Keratinocyte (primary cell): Measurements from ENCODE around the gene EPHA1.

ENCODE experiments used
- CTCF ChIP-seq, 3 experiments: IDR thresholded peaks in 1 of 3; conservative IDR thresholded peaks in 1 of 3; optimal IDR thresholded peaks in 1 of 3; 2 replicates in 2 of 3; 3 replicates in 1 of 3; pipeline versions ENCODE3 to v1.5.1; 2011; ENCODE audit warnings: low read length in 3 of 3, mild to moderate bottlenecking in 3 of 3, moderate library complexity in 2 of 3, control low read depth in 1 of 3, inconsistent platforms in 1 of 3; ENCODE audit not compliant: insufficient read depth in 2 of 3; ENCODE audit errors: extremely low read depth in 1 of 3
- EZH2 ChIP-seq: IDR thresholded peaks from one replicate; pipeline ENCODE4 v1.6.1; 2012; ENCODE audit warnings: inconsistent platforms, mild to moderate bottlenecking, low read length, moderate library complexity

DNA sequence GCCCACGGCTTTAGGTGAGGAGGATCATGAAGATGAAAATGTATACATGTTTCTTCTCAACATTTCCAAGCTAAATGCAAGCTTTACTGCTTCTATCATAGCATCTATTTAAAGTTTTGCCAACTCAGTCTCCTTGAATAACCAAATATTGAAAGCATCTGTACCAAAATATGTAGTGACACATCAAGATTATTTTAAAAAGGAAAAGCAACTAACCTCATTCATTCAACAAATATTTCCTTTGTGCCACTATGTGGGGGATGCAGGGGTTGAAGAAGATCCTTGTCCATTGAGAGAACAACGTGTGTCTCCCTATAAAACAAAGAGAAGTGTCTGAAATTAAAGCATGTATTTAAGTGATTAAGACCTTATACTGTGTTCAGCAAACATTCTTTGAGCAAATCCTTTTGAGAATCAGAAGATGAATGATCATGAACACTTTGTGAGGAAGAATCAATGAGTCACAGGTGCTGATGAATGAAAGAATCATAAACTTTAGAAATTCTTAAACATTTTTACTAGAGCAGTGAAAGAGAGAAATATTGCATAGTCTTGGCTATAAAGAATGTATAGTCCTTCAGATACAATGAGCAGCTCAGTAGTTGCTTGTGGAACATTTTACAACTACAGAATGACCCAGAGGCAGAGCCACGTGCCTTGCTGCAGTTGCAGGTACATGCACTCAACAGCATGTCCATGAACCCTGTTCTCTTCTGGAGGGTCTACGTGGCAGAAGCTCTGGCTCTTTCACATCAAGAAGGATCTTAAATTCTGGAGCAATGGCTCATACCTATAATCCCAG is 48.5 kb upstream of the EPHA1 start:
- TF ChIP-seq CTCF (optimal IDR thresholded peaks at IDR 0.05 in 1 of 3, IDR thresholded peaks at IDR 0.05 in 1 of 3, conservative IDR thresholded peaks at IDR 0.05 in 1 of 3; ENCODE audit: extremely low read depth in 1 of 3, insufficient read depth in 2 of 3, low read length in 3 of 3) (no peak), EZH2 (no peak)
